GM18951 (cell line): ENCODE measurements around the gene NTSR2.

Experiments
- POLR2A ChIP-seq: IDR thresholded peaks from 4 replicates; pipeline ENCODE4 v1.6.1; 2011; ENCODE audit warnings: mild to moderate bottlenecking; ENCODE audit not compliant: insufficient read length, insufficient read depth; ENCODE audit errors: extremely low read depth
- in situ Hi-C: fragments of 300-500 bp; cut with MboI; formaldehyde crosslinking; loops from one replicate; pipeline ENCODE4 v1.12.0; 2022; ENCODE audit warnings: low sequenced_read_pairs, mixed read lengths, inconsistent platforms; ENCODE audit not compliant: unreplicated experiment

Gene NTSR2

DNA sequence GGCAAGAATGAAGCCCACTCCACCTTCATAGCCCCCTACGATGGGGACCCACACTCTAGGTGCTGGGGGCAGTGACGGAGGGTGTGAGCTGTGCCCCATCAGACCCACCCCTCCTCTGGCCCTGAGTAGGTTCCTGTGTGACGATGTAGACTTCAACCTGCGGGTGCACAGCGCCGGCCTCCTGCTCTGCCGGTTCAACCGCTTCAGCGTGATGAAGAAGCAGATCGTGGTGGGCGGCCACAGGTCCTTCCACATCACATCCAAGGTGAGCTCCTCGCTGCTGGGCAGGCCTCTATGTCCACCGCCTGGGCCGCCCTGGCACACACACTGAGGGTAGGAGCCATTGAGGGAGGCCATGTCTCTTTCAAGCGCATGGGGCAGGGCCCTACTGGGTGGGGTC lies 34.9 kb downstream of the NTSR2 start:
- no peak for TF ChIP-seq POLR2A
- in situ Hi-C loops: no loop called here

DNA sequence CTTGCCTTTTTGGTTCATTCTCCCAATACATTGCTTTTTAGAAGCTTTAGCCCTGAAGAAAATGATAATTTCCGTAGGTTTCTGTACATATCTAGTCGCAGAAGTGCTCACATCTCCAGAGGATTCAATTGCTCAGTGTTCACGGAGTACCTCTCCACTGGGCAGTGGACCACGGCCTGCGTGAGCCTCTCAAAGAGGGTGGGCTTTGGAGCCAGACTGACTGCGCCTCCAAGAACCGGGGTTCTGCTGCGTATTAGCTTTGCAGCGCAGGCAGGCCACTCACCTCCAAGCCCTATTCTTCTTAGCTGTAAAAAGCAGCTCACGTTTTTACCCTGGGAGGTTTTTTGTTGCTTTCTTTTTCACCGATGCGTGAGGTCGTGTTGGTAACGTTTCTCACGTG lies 35.4 kb downstream of the NTSR2 start:
- in situ Hi-C loops: no loop called here
- TF ChIP-seq POLR2A: no peak

DNA sequence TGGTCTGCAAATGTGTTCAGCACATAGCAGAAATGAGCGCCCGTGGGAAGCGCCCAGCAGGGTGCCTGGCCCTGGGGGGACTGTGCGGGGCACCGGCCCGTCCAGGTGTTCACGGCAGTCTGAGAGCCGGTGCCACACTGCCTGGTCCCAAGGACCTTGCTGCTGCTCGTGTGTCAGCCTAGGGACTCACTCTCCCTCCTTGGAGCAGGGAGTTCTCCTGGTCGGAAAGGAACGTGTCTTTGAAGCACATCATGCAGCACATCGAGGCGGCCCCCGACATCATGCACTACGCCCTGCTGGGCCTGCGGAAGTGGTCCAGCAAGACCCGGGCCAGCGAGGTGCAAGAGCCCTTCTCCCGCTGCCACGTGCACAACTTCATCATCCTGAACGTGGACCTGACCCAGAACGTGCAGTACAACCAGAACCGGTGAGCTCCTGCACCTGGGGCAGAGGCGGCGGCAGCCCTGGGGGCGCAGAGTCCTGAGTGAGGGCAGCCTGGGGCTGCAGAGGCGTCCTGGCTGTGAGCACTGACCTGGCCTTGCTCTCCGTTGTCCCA lies 36.0 kb downstream of the NTSR2 start:
- no peak for TF ChIP-seq POLR2A
- in situ Hi-C loops: no loop called here

DNA sequence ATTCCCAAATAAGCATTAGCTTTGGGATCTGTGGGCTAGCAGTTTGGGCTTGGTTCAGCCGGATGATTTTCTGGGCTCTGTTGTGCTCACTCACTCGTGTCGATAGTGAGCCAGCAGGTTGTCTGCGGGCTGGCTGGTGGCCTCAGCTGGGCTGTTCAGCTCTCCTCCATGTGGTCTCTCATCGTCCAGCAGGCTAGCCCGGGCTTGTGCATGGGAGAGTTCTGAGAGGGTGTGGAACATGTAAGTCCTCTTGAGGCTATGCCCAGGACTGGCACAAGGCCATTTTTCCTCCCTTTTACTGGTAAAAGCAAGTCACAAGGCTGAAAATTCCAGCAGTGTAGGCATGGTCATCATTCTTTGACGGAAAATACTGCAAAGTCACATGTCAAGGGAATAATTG lies 38.5 kb downstream of the NTSR2 start:
- in situ Hi-C loops: no loop called here
- TF ChIP-seq POLR2A: no peak

DNA sequence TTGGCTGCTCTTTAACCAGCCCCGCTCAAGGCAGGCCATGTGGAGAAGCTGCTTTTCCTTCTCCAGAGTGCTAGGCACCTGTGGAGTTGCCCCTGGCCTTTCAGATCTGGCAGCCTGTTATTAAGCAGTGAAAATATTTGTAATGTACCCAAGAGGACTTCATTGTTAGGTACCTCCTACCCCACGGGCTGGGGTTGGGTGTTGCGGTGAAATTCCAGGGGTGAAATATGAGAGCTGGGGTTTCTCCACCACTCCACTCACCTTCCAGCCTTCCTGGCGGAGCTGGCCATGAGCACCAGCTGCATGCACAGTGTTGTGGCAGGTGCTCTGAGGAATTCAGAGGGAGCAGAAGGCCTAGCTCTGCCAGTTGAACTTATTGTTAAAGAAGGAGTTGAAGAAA lies 39.1 kb downstream of the NTSR2 start:
- TF ChIP-seq POLR2A: no peak
- in situ Hi-C loops: no loop called here

DNA sequence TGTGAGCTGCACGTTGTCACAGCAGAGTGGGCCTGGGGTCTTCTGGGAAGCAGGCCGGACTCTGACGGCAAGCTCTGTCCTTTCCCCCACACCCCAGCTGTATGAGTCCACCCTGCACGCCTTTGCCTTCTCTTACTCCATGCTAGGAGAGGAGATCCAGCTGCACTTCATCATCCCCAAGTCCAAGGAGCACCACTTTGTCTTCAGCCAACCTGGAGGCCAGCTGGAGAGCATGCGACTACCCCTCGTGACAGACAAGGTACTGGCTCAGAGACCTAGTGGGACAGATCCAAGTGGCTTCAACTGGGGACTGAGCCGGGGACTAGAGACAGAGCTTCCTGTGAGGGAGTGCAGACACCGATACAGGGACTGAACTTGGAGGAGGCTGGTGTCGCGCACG lies 40.1 kb downstream of the NTSR2 start:
- no peak for TF ChIP-seq POLR2A
- in situ Hi-C loops: no loop called here

DNA sequence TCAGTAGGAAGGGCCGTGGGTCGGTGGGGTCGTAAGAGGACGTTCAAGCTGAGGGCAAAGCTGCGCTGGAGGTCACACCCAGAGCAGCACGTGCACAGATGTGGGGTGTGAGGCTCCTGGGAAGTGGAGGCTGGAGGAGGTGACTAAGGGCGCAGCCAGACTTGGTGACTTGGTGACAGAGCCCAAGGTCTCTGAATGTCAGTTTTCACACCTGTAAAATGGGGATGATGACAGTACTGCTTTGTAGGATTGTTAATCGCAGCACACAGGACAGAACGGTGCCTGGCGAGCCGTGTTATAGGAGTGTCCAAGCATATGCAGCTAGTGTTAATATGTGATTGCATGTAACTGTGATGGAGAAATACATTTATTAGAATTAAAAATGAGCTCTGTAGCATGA lies 40.8 kb downstream of the NTSR2 start:
- TF ChIP-seq POLR2A: no peak
- in situ Hi-C loops: no loop called here

DNA sequence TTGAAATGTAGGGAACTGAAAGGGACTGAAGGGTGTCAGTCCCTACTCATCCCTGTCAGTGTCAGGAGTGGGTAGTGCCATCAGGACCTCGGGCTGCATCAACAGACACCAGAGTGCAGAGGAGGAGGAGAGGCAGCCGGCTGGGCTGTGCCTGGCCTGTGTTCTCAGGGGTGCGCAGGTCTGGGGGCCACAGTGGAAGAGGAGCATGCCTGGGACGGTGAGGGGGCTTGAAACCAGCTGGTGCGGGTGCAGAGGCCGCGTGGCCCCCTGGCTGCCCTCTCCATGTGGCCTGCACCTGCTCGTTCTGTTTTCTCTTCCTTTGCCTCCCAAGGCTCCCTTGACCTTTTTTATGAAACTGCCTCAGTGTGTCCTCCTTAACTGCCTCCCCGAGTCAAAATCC lies 41.3 kb downstream of the NTSR2 start:
- TF ChIP-seq POLR2A: no peak
- in situ Hi-C loops: no loop called here

DNA sequence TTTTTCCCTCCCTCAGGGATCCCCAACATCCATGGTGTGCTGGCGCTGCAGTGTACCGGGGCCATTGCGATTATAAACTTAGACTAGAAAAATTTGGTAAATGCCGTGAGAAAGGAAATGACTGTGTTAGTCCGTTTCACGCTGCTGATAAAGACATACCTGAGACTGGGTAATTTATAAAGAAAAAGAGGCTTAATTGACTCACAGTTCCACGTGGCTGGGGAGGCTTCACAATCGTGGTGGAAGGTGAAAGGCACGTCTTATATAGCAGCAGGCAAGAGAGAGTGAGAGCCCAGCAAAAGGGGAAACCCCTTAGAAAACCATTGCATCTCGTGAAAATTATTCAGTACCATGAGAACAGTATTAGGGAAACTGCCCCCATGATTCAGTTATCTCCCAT lies 44.3 kb downstream of the NTSR2 start:
- TF ChIP-seq POLR2A: no peak
- in situ Hi-C loops: no loop called here

DNA sequence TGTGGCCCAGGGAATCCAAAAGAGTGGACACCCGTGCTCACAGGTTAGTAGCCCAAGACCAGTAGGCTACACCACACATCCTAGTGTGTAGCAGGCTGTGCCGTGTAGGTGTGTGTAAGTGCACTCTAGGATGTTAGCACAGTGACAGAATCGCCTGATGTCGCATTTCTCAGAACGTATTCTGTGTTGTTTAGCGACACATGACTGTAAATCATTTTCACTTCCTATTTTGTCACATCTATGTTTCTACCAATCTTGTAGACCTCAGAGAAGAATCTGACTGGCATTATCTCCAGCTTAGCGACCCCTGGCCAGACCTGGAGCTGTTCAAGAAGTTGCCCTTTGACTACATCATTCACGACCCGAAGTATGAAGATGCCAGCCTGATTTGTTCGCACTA lies 45.1 kb downstream of the NTSR2 start:
- in situ Hi-C loops: no loop called here
- TF ChIP-seq POLR2A: no peak

DNA sequence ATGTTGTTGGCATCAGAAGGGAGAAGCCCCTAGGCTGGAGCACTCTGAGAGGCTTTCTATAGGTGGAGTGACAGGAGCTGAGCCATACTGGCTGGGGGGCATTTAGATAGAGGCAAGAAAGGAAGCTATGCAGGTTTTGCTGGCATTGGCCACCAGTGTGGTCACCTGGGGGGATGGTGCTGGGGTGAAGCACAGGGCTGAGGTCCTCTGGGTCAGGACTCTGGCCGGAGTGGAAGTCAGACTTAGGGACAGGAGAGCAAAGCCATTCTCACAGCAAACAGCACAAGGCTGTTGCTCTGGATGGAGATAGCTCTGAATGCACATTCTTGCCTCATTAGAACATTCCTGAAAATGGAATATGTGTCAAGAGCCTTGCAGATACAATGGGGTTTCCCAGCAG lies 47.4 kb downstream of the NTSR2 start:
- in situ Hi-C loops: no loop called here
- no peak for TF ChIP-seq POLR2A

DNA sequence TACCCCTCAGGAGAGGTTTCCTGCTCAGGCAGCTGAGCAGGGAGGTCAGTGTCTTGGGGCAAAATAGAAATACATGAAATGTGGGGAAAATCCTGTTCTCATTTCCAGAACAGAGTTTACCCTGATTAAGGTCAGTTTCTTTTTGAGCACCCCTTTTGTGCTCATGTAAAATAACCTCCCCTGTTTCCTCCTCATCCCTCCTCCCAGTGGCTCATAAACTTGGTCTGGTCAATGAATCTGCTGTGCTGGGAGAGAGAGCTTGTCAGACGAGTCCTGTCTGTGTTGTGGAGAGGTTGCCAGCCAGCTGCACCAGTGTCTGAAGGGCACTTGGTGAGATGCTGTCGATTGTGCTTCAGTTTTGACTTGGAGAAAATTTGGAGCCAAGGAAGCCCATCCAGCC lies 48.6 kb downstream of the NTSR2 start:
- TF ChIP-seq POLR2A: no peak
- in situ Hi-C loops: no loop called here

DNA sequence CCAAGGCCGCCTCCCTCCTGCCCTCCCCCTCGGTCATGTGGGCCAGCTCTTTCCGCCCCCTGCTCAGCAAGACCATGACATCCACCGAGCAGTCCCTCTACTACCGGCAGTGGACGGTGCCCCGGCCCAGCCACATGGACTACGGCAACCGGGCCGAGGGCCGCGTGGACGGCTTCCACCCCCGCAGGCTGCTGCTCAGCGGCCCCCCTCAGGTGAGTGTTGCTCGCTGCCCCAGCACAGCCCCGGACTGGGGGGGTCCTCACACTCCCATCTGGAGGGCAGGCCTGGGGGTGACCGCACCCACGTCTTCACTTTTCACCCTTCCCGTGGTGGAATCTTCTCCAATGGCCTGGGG lies 51.3 kb downstream of the NTSR2 start:
- TF ChIP-seq POLR2A: no peak
- in situ Hi-C loops: no loop called here

DNA sequence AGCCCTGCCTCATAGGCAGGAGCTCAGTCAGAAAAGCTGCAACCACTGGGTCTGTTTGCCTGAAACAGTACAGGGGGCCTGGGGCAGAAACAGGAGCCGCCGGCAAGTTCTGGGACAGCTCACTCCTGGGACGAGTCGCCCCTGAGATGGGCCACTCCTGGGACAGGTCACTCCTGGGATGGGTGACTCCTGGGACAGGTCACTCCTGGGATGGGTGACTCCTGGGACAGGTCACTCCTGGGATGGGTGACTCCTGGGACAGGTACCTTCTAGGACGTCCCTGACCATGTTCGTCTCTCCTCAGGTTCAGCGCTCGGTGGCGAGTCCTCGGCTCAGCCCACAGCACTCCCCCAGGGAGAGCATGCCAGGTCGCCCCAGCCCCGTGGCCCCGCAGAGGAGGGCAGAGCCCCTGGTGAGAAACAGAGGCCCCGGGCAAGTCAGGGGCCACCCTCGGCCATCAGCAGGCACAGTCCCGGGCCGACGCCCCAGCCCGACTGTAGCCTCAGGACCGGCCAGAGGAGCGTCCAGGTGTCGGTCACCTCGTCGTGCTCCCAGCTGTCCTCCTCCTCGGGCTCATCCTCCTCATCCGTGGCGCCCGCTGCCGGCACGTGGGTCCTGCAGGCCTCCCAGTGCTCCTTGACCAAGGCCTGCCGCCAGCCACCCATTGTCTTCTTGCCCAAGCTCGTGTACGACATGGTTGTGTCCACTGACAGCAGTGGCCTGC lies 51.8 kb downstream of the NTSR2 start:
- TF ChIP-seq POLR2A: no peak
- in situ Hi-C loops: no loop called here

DNA sequence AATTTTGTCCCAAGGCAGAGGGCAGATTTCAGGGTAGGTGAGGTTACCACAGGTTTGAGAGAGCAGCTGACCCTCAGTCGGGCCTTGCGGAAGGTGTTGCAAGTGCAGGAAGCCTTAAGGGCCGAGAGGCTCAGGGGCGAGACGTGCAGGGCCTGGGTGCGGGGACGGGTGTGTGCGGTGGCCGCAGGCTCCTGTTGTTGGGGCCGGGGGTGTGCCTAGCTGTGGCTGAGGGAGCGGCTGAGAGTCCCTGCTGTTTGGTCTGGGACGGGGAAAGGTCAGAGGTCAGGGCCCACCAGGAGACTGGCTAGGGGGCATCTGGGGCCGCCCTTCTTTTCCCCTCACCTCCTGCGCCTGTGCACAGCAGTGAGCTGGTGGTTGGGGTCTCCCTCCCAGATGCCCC lies 52.5 kb downstream of the NTSR2 start:
- in situ Hi-C loops: no loop called here
- TF ChIP-seq POLR2A: no peak

DNA sequence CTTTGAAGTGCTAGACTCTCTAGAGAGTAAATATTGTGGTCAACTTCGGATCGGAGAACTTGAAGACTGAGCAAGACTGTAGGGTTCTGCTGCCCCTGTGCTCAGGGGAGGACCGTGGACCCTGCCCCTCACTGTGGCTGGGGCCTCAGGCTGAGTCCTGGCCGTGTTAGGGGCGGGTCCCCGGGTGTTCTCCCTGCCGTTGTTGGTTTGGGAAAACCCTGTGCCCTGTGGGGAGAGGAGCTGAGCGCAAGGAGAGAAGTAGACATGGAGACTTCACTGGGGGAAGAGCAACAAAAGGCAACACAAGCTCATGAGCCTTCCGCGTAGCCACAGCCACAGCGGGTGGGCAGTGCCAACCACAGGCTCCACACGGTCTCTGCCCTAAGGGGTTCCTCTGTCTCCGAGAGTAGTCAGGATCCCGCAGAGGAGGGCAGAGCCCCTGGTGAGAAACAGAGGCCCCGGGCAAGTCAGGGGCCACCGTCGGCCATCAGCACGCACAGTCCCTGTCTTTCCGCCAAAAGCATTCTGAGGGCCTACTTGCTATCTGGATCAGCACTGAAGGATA lies 53.1 kb downstream of the NTSR2 start:
- in situ Hi-C loops: no loop called here
- TF ChIP-seq POLR2A: no peak
